ENCODE measurements around the gene SELENOK. TPM values are rescaled to one million over a fixed set of nuclear protein-coding genes. Genes with fewer than 3 reads are reported as not detected.

Gene SELENOK
- total RNA-seq, 1 donor from 2014 or later: 45.9 TPM

DNA sequence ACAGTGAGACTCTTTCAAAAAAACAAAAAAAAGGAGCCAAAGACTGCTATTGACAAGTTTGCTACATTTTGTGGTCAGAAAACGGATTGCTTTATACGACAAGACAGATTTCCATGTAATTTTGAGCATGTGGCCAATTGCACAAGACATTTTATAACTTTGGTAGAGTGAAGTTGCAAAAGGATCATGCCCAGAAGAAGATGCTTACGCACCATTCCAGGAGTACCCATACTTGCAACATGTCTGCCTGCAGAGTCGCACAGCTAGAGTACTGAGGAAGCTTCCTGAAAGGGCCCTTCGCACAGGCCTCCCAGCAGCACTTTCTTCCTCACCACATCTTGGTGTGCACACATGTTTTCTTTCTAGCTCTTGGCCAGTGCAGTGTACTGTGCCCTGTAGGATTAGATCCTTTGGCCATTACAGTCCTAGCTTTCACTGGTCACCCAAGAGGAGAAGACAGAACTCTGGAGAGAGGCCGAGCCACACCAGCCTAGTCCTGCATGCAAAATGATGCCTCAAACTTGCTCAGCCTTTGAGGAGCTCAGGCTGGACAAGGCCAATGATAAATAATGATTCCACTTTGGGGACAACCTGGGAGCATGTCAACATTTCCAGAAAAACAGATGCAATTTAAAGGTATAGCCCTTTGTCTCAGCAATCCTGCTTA, 57.1 kb downstream of the SELENOK start:
- Histone ChIP-seq H3K4me3 (ENCODE audit: low read length in 3 of 3) (no peak overlapping the region), H3K36me3 (ENCODE audit: control insufficient read depth in 3 of 3, insufficient read depth in 3 of 3, low read length in 3 of 3) (peaks cover 0 to 8% (median 0%) of the 10 kb centered on the region in 3 donors), H3K9me3 (ENCODE audit: control insufficient read depth in 3 of 3, low read length in 3 of 3) (no peaks in the 10 kb centered on the region), H3K9ac (ENCODE audit: low read depth in 1 of 3, low read length in 3 of 3) (no peak overlapping the region), H3K4me1 (ENCODE audit: control insufficient read depth in 3 of 3, insufficient read depth in 3 of 3, low read length in 3 of 3) (peaks cover 0 to 11% (median 8%) of the 10 kb centered on the region in 3 donors), H3K27ac (ENCODE audit: low read depth, low read length) (no peak overlapping the region), H3K27me3 (ENCODE audit: control insufficient read depth in 3 of 3, insufficient read depth in 3 of 3, low read length in 3 of 3) (no peaks in the 10 kb centered on the region)

Other genes starting within 250 kb of the SELENOK start
- 0.52 TPM for gene CHDH, start 45.4 kb downstream of the SELENOK start, total RNA-seq
- gene IL17RB, start 45.3 kb downstream of the SELENOK start, total RNA-seq: 1.6 TPM
- gene ACTR8, start 9.7 kb downstream of the SELENOK start, total RNA-seq: 20.9 TPM
- gene CACNA2D3, start 230.7 kb upstream of the SELENOK start, total RNA-seq: 3.1 TPM

Measured in skeletal muscle tissue (tissue), 4 donors.